H9 (cell line): ENCODE measurements around the gene CCL27. TPM values are rescaled to one million over a fixed set of nuclear protein-coding genes. Genes with fewer than 3 reads are reported as not detected.
A peak's percentile ranks its signal among the peaks of the same experiment; 100 is the strongest.

ENCODE experiments used
- DNase-seq: peaks from one replicate; pipeline ENCODE4 v3.0.0-alpha.2; 2017
- H2AFZ ChIP-seq: one replicate; pipeline ENCODE4 v1.6.1; 2013; ENCODE audit warnings: mild to moderate bottlenecking, low read length, control low read depth, moderate library complexity
- H2AK5ac ChIP-seq: 2 replicates; pipeline ENCODE4 v1.6.1; 2013; ENCODE audit warnings: low read length, control low read depth, mixed read lengths; ENCODE audit not compliant: insufficient read length
- H2BK120ac ChIP-seq: one replicate; pipeline ENCODE4 v1.6.1; 2013; ENCODE audit warnings: low read depth, mild to moderate bottlenecking, low read length, control low read depth, inconsistent platforms; ENCODE audit not compliant: poor library complexity, severe bottlenecking
- H2BK12ac ChIP-seq: 2 replicates; pipeline ENCODE4 v1.6.1; 2013; ENCODE audit warnings: low read length, control low read depth, mixed read lengths, low read depth; ENCODE audit not compliant: insufficient read length
- H2BK15ac ChIP-seq: 2 replicates; pipeline ENCODE4 v1.6.1; 2013; ENCODE audit warnings: low read depth, low read length, control low read depth
- H2BK20ac ChIP-seq: one replicate; pipeline ENCODE4 v1.6.1; 2013; ENCODE audit warnings: low read depth, mild to moderate bottlenecking, low read length, control low read depth, inconsistent platforms; ENCODE audit not compliant: poor library complexity, severe bottlenecking
- H2BK5ac ChIP-seq: 2 replicates; pipeline ENCODE4 v1.6.1; 2013; ENCODE audit warnings: low read length, control low read depth, mixed read lengths; ENCODE audit not compliant: insufficient read length
- H3K14ac ChIP-seq: 2 replicates; pipeline ENCODE4 v1.6.1; 2013; ENCODE audit warnings: low read length, control low read depth; ENCODE audit not compliant: insufficient read depth
- H3K18ac ChIP-seq: 2 replicates; pipeline ENCODE4 v1.6.1; 2013; ENCODE audit warnings: low read depth, mild to moderate bottlenecking, mixed read lengths, low read length, control low read depth; ENCODE audit not compliant: insufficient read length
- H3K23ac ChIP-seq: 2 replicates; pipeline ENCODE4 v1.6.1; 2013; ENCODE audit warnings: low read length, control low read depth, mixed read lengths, low read depth; ENCODE audit not compliant: insufficient read length
- H3K23me2 ChIP-seq: 2 replicates; pipeline ENCODE4 v1.6.1; 2013; ENCODE audit warnings: low read depth, mild to moderate bottlenecking, mixed read lengths, low read length, control low read depth; ENCODE audit not compliant: insufficient read length, poor library complexity, severe bottlenecking
- H3K27ac ChIP-seq: 2 replicates; pipeline ENCODE4 v1.5.1; 2013; ENCODE audit warnings: low read length, control low read depth, mixed read lengths, low read depth; ENCODE audit not compliant: insufficient read length
- H3K27me3 ChIP-seq: 2 replicates; pipeline ENCODE4 v1.6.1; 2013; ENCODE audit warnings: low read length, control low read depth, inconsistent platforms; ENCODE audit not compliant: insufficient read depth
- H3K4ac ChIP-seq: 2 replicates; pipeline ENCODE4 v1.6.1; 2013; ENCODE audit warnings: low read depth, mild to moderate bottlenecking, control low read depth, inconsistent platforms, low read length, moderate library complexity
- H3K4me1 ChIP-seq: 2 replicates; pipeline ENCODE4 v1.6.1; 2013; ENCODE audit warnings: low read length, control low read depth, inconsistent platforms; ENCODE audit not compliant: insufficient read depth
- H3K4me2 ChIP-seq: 2 replicates; pipeline ENCODE4 v1.6.1; 2013; ENCODE audit warnings: low read length, control low read depth, mixed read lengths; ENCODE audit not compliant: insufficient read length, insufficient read depth
- H3K56ac ChIP-seq: 2 replicates; pipeline ENCODE4 v1.6.1; 2013; ENCODE audit warnings: low read depth, mild to moderate bottlenecking, mixed read lengths, low read length, control low read depth; ENCODE audit not compliant: insufficient read length
- H3K79me1 ChIP-seq: 2 replicates; pipeline ENCODE4 v1.6.1; 2013; ENCODE audit warnings: low read depth, mild to moderate bottlenecking, moderate library complexity, low read length, control low read depth, inconsistent platforms; ENCODE audit not compliant: insufficient read depth, poor library complexity, severe bottlenecking
- H3K79me2 ChIP-seq: 2 replicates; pipeline ENCODE4 v1.6.1; 2013; ENCODE audit warnings: low read length, control low read depth, inconsistent platforms; ENCODE audit not compliant: insufficient read depth
- H3K9ac ChIP-seq: 2 replicates; pipeline ENCODE4 v1.6.1; 2013; ENCODE audit warnings: low read length, control low read depth, mixed read lengths; ENCODE audit not compliant: insufficient read length; ENCODE audit errors: extremely low read depth
- H3K9me3 ChIP-seq: one replicate; pipeline ENCODE4 v1.6.1; 2013; ENCODE audit warnings: low read depth, low read length, inconsistent platforms; ENCODE audit not compliant: control insufficient read depth
- H3T11ph ChIP-seq: one replicate; pipeline ENCODE4 v1.6.1; 2013; ENCODE audit warnings: mild to moderate bottlenecking, low read length, control low read depth, inconsistent platforms
- H4K20me1 ChIP-seq: one replicate; pipeline ENCODE4 v1.6.1; 2013; ENCODE audit not compliant: control insufficient read depth, insufficient read length, insufficient read depth
- H4K5ac ChIP-seq: 2 replicates; pipeline ENCODE4 v1.6.1; 2013; ENCODE audit warnings: low read depth, mild to moderate bottlenecking, mixed read lengths, low read length, control low read depth; ENCODE audit not compliant: insufficient read length
- H4K8ac ChIP-seq: replicated peaks from 2 replicates; pipeline ENCODE4 v1.6.1; 2013; ENCODE audit warnings: low read length, control low read depth, mixed read lengths, low read depth; ENCODE audit not compliant: insufficient read length
- H4K91ac ChIP-seq: 2 replicates; pipeline ENCODE4 v1.6.1; 2013; ENCODE audit warnings: low read depth, mild to moderate bottlenecking, moderate library complexity, mixed read lengths, low read length, control low read depth; ENCODE audit not compliant: insufficient read length
- H3K27ac Mint-ChIP-seq, 3 experiments: 2 replicates in 2 of 3; 3 replicates in 1 of 3; pipeline ENCODE4 v1.8.0; 2020 to 2021; ENCODE audit warnings: mixed read lengths in 3 of 3, mild to moderate bottlenecking in 1 of 3, moderate library complexity in 1 of 3
- H3K27me3 Mint-ChIP-seq: 2 replicates; pipeline ENCODE4 v1.8.0; 2021; ENCODE audit warnings: low read depth, mild to moderate bottlenecking, moderate library complexity, mixed read lengths
- H3K36me3 Mint-ChIP-seq, 3 experiments: 2 replicates in 2 of 3; 3 replicates in 1 of 3; pipeline ENCODE4 v1.8.0; 2020 to 2021; ENCODE audit warnings: low read depth in 3 of 3, mixed read lengths in 3 of 3; ENCODE audit not compliant: insufficient read depth in 1 of 3
- H3K4me1 Mint-ChIP-seq, 2 experiments: 2 replicates each; pipeline ENCODE4 v1.8.0; 2020; ENCODE audit warnings: mixed read lengths in 2 of 2
- H3K4me3 Mint-ChIP-seq, 2 experiments: 2 replicates in 1 of 2; 3 replicates in 1 of 2; pipeline ENCODE4 v1.8.0; 2020 to 2021; ENCODE audit warnings: mild to moderate bottlenecking in 2 of 2, mixed read lengths in 2 of 2, moderate library complexity in 1 of 2
- H3K9me3 Mint-ChIP-seq, 2 experiments: 2 replicates in 1 of 2; 3 replicates in 1 of 2; pipeline ENCODE4 v1.8.0; 2020; ENCODE audit warnings: mild to moderate bottlenecking in 2 of 2, mixed read lengths in 2 of 2, moderate library complexity in 1 of 2
- CTCF ChIP-seq: fragments of 200-600 bp; sonication (generic); conservative IDR thresholded peaks from 3 replicates; pipeline ENCODE4 v1.8.0; 2021; ENCODE audit warnings: antibody characterized with exemption, mild to moderate bottlenecking
- WGBS: extraction: QIAGEN DNeasy Blood & Tissue Kit; methylation state at CpG from one replicate; pipeline ENCODE4 v1.1.7; 2013; ENCODE audit warnings: missing lambda C conversion rate, low lambda C conversion rate, mixed read lengths; ENCODE audit not compliant: insufficient read length; ENCODE audit errors: extremely low coverage; 5-methylcytosine and 5-hydroxymethylcytosine counted together
- total RNA-seq: library from RNA; stranded (reverse); gene quantifications from 2 replicates; pipeline ENCODE4 v1.2.1, GENCODE V29; 2021

CCL27 gene
- total RNA-seq, 1 experiment from 2014 or later = 0.28 TPM

- Histone ChIP-seq H2BK12ac (no peak overlapping the region), H3K56ac (no peak overlapping the region), H2BK5ac (no peak overlapping the region), H4K20me1 (no peaks in the 10 kb centered on the region), H2AFZ (no peak overlapping the region), H3K27ac (no peak overlapping the region), H3K4ac (no peak overlapping the region), H3K14ac (no peak overlapping the region), H2BK20ac (no peak overlapping the region), H3K27me3 (peaks cover 11% of the 10 kb centered on the region), H4K91ac (no peak overlapping the region), H4K5ac (no peak overlapping the region), H2AK5ac (no peak overlapping the region), H3K4me2 (peak overlapping the region; percentile 93), H3K18ac (no peak overlapping the region), H3T11ph (no peak overlapping the region), H2BK120ac (no peak overlapping the region), H3K79me1 (no peaks in the 10 kb centered on the region), H3K23me2 (peaks cover 6% of the 10 kb centered on the region), H3K4me1 (no peaks in the 10 kb centered on the region), H4K8ac (no peak overlapping the region), H2BK15ac (no peak overlapping the region), H3K23ac (no peak overlapping the region), H3K79me2 (no peaks in the 10 kb centered on the region), H3K9me3 (no peaks in the 10 kb centered on the region), H3K9ac (no peak overlapping the region)
- peak; percentile 98; the same call in 2 of the 3 replicates for TF ChIP-seq CTCF
- peak; percentile 86 for DNase-seq
- H3K27ac Mint-ChIP-seq = no peak overlapping the region
- no peaks in the 10 kb centered on the region; a peak in 1 of 5 replicates for H3K9me3 Mint-ChIP-seq
- no CpG with 5 or more reads among the region's 52 CpGs for WGBS
- H3K4me1 Mint-ChIP-seq = peaks cover 0 to 13% of the 10 kb centered on the region in 2 experiments; a peak in 2 of 4 replicates
- H3K36me3 Mint-ChIP-seq = no peaks in the 10 kb centered on the region
- peak overlapping the region; percentile 68 to 79 for H3K4me3 Mint-ChIP-seq
- H3K27me3 Mint-ChIP-seq = peaks cover 40% of the 10 kb centered on the region
Observed at GRCh38 chr9:34701023-34701768, 38.7 kb upstream of the CCL27 start.
